Mammary microvascular endothelial cell (primary cell): ENCODE data around the gene LRGUK. TPM values are rescaled to one million over a fixed set of nuclear protein-coding genes. Genes with fewer than 3 reads are reported as not detected.

ENCODE experiments used
- total RNA-seq: library from RNA; depleted of rRNA; stranded (reverse); fragments of >200 nt; gene quantifications from 2 replicates; pipeline ENCODE4 v1.2.3, GENCODE V29; 2015

LRGUK gene, protein sequence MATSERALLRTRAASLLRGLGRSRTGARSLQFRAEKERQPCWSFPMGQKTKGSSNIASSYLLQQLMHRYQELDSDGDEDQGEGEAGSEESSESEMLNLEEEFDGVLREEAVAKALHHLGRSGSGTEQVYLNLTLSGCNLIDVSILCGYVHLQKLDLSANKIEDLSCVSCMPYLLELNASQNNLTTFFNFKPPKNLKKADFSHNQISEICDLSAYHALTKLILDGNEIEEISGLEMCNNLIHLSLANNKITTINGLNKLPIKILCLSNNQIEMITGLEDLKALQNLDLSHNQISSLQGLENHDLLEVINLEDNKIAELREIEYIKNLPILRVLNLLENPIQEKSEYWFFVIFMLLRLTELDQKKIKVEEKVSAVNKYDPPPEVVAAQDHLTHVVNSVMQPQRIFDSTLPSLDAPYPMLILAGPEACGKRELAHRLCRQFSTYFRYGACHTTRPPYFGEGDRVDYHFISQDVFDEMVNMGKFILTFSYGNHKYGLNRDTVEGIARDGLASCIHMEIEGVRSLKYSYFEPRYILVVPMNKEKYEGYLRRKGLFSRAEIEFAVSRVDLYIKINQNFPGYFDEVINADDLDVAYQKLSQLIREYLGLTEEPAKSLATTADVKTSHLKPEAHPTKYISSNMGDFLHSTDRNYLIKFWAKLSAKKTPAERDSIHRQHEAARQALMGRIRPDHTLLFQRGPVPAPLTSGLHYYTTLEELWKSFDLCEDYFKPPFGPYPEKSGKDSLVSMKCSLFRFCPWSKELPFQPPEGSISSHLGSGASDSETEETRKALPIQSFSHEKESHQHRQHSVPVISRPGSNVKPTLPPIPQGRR
- total RNA-seq: not detected in 2 replicates

DNA sequence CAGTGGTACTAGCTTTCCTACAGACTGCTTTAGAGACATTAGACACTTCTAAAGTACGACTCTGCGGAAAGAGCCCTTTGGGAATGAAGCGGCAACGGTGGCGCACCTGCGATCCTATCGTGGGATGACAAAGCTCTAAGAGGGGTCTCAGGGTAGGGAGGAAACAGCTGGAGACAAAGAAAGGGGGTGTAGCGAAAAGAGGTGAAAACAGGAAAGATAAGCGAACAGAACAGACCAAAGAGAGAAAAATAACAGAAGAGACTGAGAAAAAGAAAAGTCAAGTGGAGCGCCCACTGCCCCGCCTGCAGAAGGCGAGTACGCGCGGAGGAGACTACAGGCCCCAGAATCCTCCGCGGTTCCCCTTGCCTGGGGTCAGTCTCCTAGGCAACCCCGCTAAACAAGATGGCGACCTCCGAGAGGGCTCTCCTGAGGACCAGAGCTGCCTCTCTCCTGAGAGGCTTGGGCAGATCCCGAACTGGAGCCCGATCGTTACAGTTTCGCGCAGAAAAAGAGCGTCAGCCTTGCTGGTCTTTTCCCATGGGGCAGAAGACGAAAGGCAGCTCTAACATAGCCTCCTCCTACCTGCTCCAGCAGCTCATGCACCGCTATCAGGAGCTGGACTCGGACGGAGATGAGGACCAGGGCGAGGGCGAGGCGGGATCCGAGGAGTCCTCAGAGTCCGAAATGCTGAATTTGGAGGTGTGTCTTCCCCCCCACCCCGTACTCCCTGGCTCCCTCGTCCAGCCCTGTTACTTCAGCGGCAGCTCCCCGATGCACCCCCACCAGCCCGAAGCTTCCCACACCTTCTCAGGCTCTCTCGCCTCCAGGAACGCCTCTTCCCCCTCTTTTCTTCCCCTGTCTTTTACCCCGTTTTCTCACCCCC, at the start of gene LRGUK:
Gene LRGUK (plus strand): TSS at position 375 of the 883 bp plus-strand sequence. CDS start 28 bp downstream, at position 403.

Other genes starting within 250 kb of the LRGUK start
- gene SLC35B4, start 189.6 kb downstream of the LRGUK start, total RNA-seq: 11.9 and 12.7 TPM in 2 replicates